Mesendoderm (in vitro differentiated cells): ENCODE results near the gene MR1.

Source experiments
- DNase-seq: peaks from one replicate; pipeline ENCODE4 v3.0.0; 2013
- H2AK5ac ChIP-seq: 2 replicates; pipeline ENCODE4 v1.6.1; 2013; ENCODE audit warnings: low read length, inconsistent platforms
- H2BK120ac ChIP-seq: 2 replicates; pipeline ENCODE4 v1.6.1; 2013; ENCODE audit warnings: low read depth, mild to moderate bottlenecking, low read length, moderate library complexity, mixed read lengths
- H2BK15ac ChIP-seq: replicated peaks from 2 replicates; pipeline ENCODE4 v1.6.1; 2013; ENCODE audit warnings: low read depth, mild to moderate bottlenecking, moderate library complexity
- H2BK5ac ChIP-seq: 2 replicates; pipeline ENCODE4 v1.6.1; 2013; ENCODE audit warnings: low read length, inconsistent platforms
- H3K18ac ChIP-seq: 2 replicates; pipeline ENCODE4 v1.6.1; 2013; ENCODE audit warnings: mild to moderate bottlenecking, low read length, mixed read lengths
- H3K23ac ChIP-seq: one replicate; pipeline ENCODE4 v1.6.1; 2013; ENCODE audit warnings: low read length
- H3K27ac ChIP-seq: 2 replicates; pipeline ENCODE4 v1.5.1; 2013; ENCODE audit warnings: low read depth, mild to moderate bottlenecking, inconsistent platforms, low read length, moderate library complexity
- H3K27me3 ChIP-seq: 2 replicates; pipeline ENCODE4 v1.6.1; 2013; ENCODE audit warnings: low read length, control low read depth, mild to moderate bottlenecking, inconsistent platforms; ENCODE audit not compliant: insufficient read depth, poor library complexity
- H3K36me3 ChIP-seq: 2 replicates; pipeline ENCODE4 v1.6.1; 2013; ENCODE audit warnings: low read length, inconsistent platforms; ENCODE audit not compliant: control insufficient read depth, insufficient read depth
- H3K4ac ChIP-seq: one replicate; pipeline ENCODE4 v1.6.1; 2013; ENCODE audit warnings: low read depth, mild to moderate bottlenecking, low read length, moderate library complexity
- H3K4me1 ChIP-seq: 2 replicates; pipeline ENCODE4 v1.6.1; 2013; ENCODE audit warnings: low read depth, low read length, inconsistent platforms; ENCODE audit not compliant: control insufficient read depth
- H3K4me2 ChIP-seq: 2 replicates; pipeline ENCODE4 v1.6.1; 2013; ENCODE audit warnings: low read length
- H3K4me3 ChIP-seq: 2 replicates; pipeline ENCODE4 v1.5.1; 2013; ENCODE audit warnings: mild to moderate bottlenecking, low read length
- H3K56ac ChIP-seq: one replicate; pipeline ENCODE4 v1.6.1; 2013; ENCODE audit warnings: low read length
- H3K79me1 ChIP-seq: 2 replicates; pipeline ENCODE4 v1.6.1; 2013; ENCODE audit warnings: low read length, inconsistent platforms
- H3K79me2 ChIP-seq: 2 replicates; pipeline ENCODE4 v1.6.1; 2013; ENCODE audit warnings: mild to moderate bottlenecking, low read length; ENCODE audit not compliant: control insufficient read depth, insufficient read depth
- H3K9ac ChIP-seq: 2 replicates; pipeline ENCODE4 v1.6.1; 2013; ENCODE audit warnings: low read length, inconsistent platforms
- H4K5ac ChIP-seq: one replicate; pipeline ENCODE4 v1.6.1; 2013; ENCODE audit warnings: low read length
- H4K8ac ChIP-seq: one replicate; pipeline ENCODE4 v1.6.1; 2013; ENCODE audit warnings: low read depth, mild to moderate bottlenecking, control low read depth, low read length, moderate library complexity
- WGBS: extraction: QIAGEN DNeasy Blood & Tissue Kit; methylation state at CpG from one replicate; pipeline ENCODE4 v1.1.7; 2013; ENCODE audit warnings: low lambda C conversion rate, missing lambda C conversion rate; ENCODE audit not compliant: insufficient coverage; ENCODE audit errors: extremely low coverage; 5-methylcytosine and 5-hydroxymethylcytosine counted together

MR1 gene

DNA sequence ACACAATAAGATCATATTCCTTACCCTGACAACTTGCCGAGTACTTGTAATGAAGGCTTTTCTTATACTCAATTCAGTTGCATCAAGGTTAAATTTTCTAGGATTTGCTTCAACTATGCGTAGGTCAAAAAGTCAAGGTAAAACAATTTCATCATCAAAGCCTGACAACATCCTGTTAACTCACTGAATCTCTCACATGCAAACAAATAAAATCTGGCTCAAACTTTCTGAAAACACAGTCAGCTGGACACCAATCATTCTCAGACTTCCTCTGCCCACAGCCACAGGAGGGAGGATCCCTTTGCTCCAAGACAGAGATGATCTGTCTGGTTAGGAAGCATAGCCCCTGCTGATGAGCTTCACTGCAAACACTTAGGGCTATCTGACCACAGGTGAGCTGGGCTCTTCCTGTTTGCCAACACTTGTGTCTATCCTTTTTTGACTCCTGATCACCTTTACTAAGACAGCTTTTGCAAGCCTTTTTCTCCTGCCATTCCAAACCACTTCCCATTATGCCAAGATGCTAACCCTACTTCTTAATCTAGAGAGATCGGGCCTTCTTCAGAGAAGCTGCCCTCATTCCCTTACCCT is 31.1 kb upstream of the MR1 start:
- H3K4ac ChIP-seq: no peak overlapping the region
- no peak overlapping the region for H4K8ac ChIP-seq
- no peak overlapping the region for H2BK15ac ChIP-seq
- H3K4me3 ChIP-seq: no peak overlapping the region
- H3K4me1 ChIP-seq: no peaks in the 10 kb centered on the region
- H3K79me2 ChIP-seq: peaks cover 1% of the 10 kb centered on the region
- H3K36me3 ChIP-seq: no peaks in the 10 kb centered on the region
- H3K79me1 ChIP-seq: no peaks in the 10 kb centered on the region
- H3K9ac ChIP-seq: no peak overlapping the region
- H3K23ac ChIP-seq: no peak overlapping the region
- no peak overlapping the region for H2AK5ac ChIP-seq
- no peak overlapping the region for H3K27ac ChIP-seq
- no peak overlapping the region for H3K4me2 ChIP-seq
- H3K18ac ChIP-seq: no peak overlapping the region
- no peak for DNase-seq
- no peak overlapping the region for H2BK5ac ChIP-seq
- H4K5ac ChIP-seq: no peak overlapping the region
- H2BK120ac ChIP-seq: no peak overlapping the region
- no peak overlapping the region for H3K56ac ChIP-seq
- H3K27me3 ChIP-seq: no peaks in the 10 kb centered on the region
- no CpG with 5 or more reads among the region's 3 CpGs for WGBS

DNA sequence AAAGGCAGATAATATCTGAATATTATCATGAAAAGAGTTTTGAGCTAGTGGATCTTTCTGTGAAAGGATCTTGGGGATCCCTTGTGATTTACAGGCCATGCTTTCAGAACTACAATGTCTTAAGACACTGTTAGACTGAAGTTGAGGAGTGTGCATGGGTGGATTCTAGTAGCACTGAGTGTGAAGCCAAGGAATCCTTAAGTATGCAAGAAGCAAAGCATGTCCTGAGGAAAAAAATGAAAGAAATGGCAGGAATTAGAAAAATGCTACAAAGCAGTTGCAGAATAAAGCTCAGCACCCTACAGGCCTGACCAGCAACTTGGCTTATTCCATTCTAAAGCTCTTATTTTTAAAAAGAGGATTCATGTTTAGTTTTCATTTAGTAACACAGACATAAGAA is 23.0 kb upstream of the MR1 start:
- Histone ChIP-seq H2BK120ac (no peak overlapping the region), H3K9ac (no peak overlapping the region), H3K27ac (no peak overlapping the region), H3K36me3 (no peaks in the 10 kb centered on the region), H3K4me1 (no peaks in the 10 kb centered on the region), H2AK5ac (no peak overlapping the region), H3K79me1 (peaks cover 14% of the 10 kb centered on the region), H3K23ac (no peak overlapping the region), H4K8ac (no peak overlapping the region), H4K5ac (no peak overlapping the region), H3K79me2 (peaks cover 46% of the 10 kb centered on the region), H3K27me3 (no peaks in the 10 kb centered on the region), H3K4me2 (no peak overlapping the region), H2BK15ac (no peak overlapping the region), H3K4me3 (no peak overlapping the region), H3K4ac (no peak overlapping the region), H2BK5ac (no peak overlapping the region), H3K18ac (no peak overlapping the region), H3K56ac (no peak overlapping the region)
- peak; percentile 68 for DNase-seq

DNA sequence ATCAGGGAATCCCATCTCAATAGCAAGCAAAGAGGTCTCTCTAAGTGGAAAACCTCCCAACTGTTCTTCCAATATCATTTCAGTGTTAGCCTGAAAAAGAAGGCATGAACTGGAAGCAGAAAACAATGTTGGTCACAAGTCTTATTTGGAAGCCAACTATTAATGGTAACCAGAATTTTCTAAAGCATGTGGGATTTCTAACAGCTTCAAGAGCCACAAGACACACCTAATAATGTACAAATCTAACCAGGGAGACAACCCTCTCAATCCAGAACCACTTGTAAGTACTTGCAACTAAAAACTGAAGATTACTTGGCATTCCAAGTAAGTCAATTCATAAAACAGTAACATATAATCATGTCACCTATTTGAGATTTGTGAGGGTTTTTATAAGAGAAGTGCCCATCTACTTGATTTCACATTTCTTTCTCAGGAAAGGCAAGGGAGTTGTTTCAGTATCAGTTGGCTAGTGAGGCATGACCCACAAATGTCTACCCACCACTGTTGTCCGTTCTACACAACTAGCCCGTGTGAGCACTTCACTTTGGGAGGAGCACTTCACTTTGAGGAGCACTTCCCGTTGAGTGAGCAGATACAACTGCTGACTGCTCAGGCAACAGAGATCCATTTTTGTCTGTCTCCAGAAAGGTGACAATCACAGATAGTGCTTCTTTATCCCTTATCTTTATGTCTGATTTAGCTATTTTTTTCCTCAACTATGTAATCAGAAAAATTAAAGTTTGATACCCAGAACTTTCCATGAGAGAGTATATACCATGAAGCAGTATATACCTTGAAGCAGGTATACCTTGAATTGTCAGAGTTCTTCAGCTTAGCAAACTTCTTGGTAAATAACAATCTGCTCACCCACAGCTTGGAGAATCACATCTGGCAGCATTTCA is 22.2 kb upstream of the MR1 start:
- H4K8ac ChIP-seq: no peak overlapping the region
- H3K4me2 ChIP-seq: no peak overlapping the region
- H3K27ac ChIP-seq: no peak overlapping the region
- DNase-seq: no peak
- H2BK15ac ChIP-seq: no peak overlapping the region
- no peak overlapping the region for H2BK120ac ChIP-seq
- no peak overlapping the region for H3K4ac ChIP-seq
- no peaks in the 10 kb centered on the region for H3K36me3 ChIP-seq
- H3K9ac ChIP-seq: no peak overlapping the region
- H3K27me3 ChIP-seq: no peaks in the 10 kb centered on the region
- H3K79me1 ChIP-seq: peaks cover 14% of the 10 kb centered on the region
- H4K5ac ChIP-seq: no peak overlapping the region
- no peak overlapping the region for H3K18ac ChIP-seq
- WGBS: no CpG with 5 or more reads among the region's 3 CpGs
- no peak overlapping the region for H2AK5ac ChIP-seq
- no peak overlapping the region for H2BK5ac ChIP-seq
- H3K79me2 ChIP-seq: peaks cover 51% of the 10 kb centered on the region
- no peak overlapping the region for H3K23ac ChIP-seq
- H3K56ac ChIP-seq: no peak overlapping the region
- no peak overlapping the region for H3K4me3 ChIP-seq
- no peaks in the 10 kb centered on the region for H3K4me1 ChIP-seq

DNA sequence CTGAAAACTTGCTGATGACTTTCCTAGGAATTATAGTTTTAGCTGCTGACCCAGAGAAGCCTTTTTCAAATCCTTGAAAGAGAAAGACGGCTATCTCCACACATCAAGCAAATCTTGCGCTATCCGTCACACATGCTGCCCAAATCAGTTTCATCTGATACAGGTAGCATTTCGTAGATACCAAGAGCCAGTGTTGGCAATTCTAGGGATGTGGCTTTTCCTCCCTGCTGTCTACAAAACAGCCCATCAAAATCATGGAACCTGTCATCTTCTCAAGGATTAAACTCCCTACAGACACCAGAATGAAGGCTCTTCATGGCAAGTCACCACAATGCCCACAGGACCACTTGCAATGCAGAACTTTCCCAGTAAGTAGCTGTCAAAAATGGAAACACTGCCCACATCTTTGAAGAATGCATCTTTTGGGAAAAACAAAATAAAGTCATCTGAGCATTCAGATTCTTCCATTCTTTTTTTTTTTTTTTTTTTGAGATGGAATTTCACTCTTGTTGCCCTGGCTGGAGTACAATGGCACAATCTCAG is 21.5 kb upstream of the MR1 start:
- DNase-seq: no peak
- Histone ChIP-seq H3K56ac (no peak overlapping the region), H3K18ac (no peak overlapping the region), H2AK5ac (no peak overlapping the region), H3K4me2 (no peak overlapping the region), H2BK15ac (no peak overlapping the region), H3K79me1 (peaks cover 14% of the 10 kb centered on the region), H3K27ac (no peak overlapping the region), H3K27me3 (no peaks in the 10 kb centered on the region), H4K8ac (no peak overlapping the region), H3K36me3 (no peaks in the 10 kb centered on the region), H3K4me1 (no peaks in the 10 kb centered on the region), H3K79me2 (peaks cover 55% of the 10 kb centered on the region), H4K5ac (no peak overlapping the region), H3K4ac (no peak overlapping the region), H3K4me3 (no peak overlapping the region), H3K23ac (no peak overlapping the region), H3K9ac (no peak overlapping the region), H2BK120ac (no peak overlapping the region), H2BK5ac (no peak overlapping the region)
- WGBS: no CpG with 5 or more reads among the region's 4 CpGs

DNA sequence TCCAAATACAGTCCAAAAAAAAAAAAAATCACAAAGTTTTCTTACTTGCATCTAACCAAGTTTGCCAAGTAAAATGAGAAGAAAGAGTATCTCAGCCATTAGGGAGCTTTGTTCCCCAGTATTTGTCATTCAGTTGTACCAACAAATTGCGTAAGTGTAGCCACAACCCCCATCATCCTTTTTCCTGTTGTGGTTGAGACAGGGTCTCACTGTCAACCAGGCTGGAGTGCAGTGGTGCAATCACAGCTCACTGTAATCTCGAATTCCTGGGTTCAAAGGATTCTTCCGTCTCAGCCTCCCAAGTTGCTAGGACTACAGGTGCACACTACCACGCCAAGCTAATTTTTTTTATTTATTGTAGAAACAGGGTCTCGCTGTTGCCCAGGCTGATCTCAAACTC is 20.6 kb upstream of the MR1 start:
- H3K23ac ChIP-seq: no peak overlapping the region
- no peak overlapping the region for H3K18ac ChIP-seq
- H3K27ac ChIP-seq: no peak overlapping the region
- H3K4ac ChIP-seq: no peak overlapping the region
- no peak overlapping the region for H4K5ac ChIP-seq
- H3K79me2 ChIP-seq: peaks cover 61% of the 10 kb centered on the region
- no peaks in the 10 kb centered on the region for H3K36me3 ChIP-seq
- no peaks in the 10 kb centered on the region for H3K4me1 ChIP-seq
- H3K9ac ChIP-seq: no peak overlapping the region
- no peak overlapping the region for H3K56ac ChIP-seq
- H2BK5ac ChIP-seq: no peak overlapping the region
- DNase-seq: no peak
- peaks cover 14% of the 10 kb centered on the region for H3K79me1 ChIP-seq
- no peak overlapping the region for H2AK5ac ChIP-seq
- no peaks in the 10 kb centered on the region for H3K27me3 ChIP-seq
- no CpG with 5 or more reads among the region's 5 CpGs for WGBS
- no peak overlapping the region for H3K4me3 ChIP-seq
- no peak overlapping the region for H2BK15ac ChIP-seq
- no peak overlapping the region for H4K8ac ChIP-seq
- no peak overlapping the region for H3K4me2 ChIP-seq
- H2BK120ac ChIP-seq: no peak overlapping the region
